Neural progenitor cell (in vitro differentiated cells): ENCODE results near the gene FFAR3. TPM values are rescaled to one million over a fixed set of nuclear protein-coding genes. Genes with fewer than 3 reads are reported as not detected.

ENCODE experiments used
- DNase-seq: peaks from one replicate; pipeline ENCODE4 v3.0.0-alpha.2; 2016; ENCODE audit warnings: low spot score
- H2AFZ ChIP-seq: fragments of 200-600 bp; sonication (generic); replicated peaks from 2 replicates; pipeline ENCODE4 v1.6.1; 2016; ENCODE audit warnings: antibody characterized with exemption
- H3F3A ChIP-seq: fragments of 200-600 bp; sonication (generic); 2 replicates; pipeline ENCODE4 v1.6.1; 2016; ENCODE audit warnings: antibody characterized with exemption, low read depth
- H3K27ac ChIP-seq: fragments of 200-600 bp; sonication (generic); 2 replicates; pipeline ENCODE4 v1.5.1; 2016; ENCODE audit warnings: mild to moderate bottlenecking
- H3K27me3 ChIP-seq: fragments of 200-600 bp; sonication (generic); 2 replicates; pipeline ENCODE4 v1.6.1; 2016; ENCODE audit warnings: mild to moderate bottlenecking, moderate library complexity
- H3K36me3 ChIP-seq: fragments of 200-600 bp; sonication (generic); 2 replicates; pipeline ENCODE4 v1.5.1; 2016
- H3K4me1 ChIP-seq: fragments of 200-600 bp; sonication (generic); 2 replicates; pipeline ENCODE4 v1.6.1; 2016; ENCODE audit warnings: mixed run types
- H3K4me2 ChIP-seq: fragments of 200-600 bp; sonication (generic); 2 replicates; pipeline ENCODE4 v1.6.1; 2016
- H3K4me3 ChIP-seq: fragments of 200-600 bp; sonication (generic); 2 replicates; pipeline ENCODE4 v1.5.1; 2016
- H3K79me2 ChIP-seq: fragments of 200-600 bp; sonication (generic); 2 replicates; pipeline ENCODE4 v1.6.1; 2016; ENCODE audit warnings: low read depth
- H3K9ac ChIP-seq: fragments of 200-600 bp; sonication (generic); 2 replicates; pipeline ENCODE4 v1.6.1; 2016
- H3K9me3 ChIP-seq: fragments of 200-600 bp; sonication (generic); 2 replicates; pipeline ENCODE4 v1.5.1; 2016; ENCODE audit warnings: low read depth
- H4K20me1 ChIP-seq: fragments of 200-600 bp; sonication (generic); 2 replicates; pipeline ENCODE4 v1.6.1; 2016; ENCODE audit warnings: low read depth
- H3K27ac Mint-ChIP-seq: 3 replicates; pipeline ENCODE4 v1.8.0; 2021; ENCODE audit warnings: mixed read lengths
- H3K27me3 Mint-ChIP-seq: 2 replicates; pipeline ENCODE4 v1.8.0; 2022; ENCODE audit warnings: low read depth, mild to moderate bottlenecking, inconsistent platforms, moderate library complexity, mixed read lengths; ENCODE audit not compliant: insufficient read depth
- H3K36me3 Mint-ChIP-seq: 3 replicates; pipeline ENCODE4 v1.8.0; 2021; ENCODE audit warnings: mixed read lengths
- H3K4me1 Mint-ChIP-seq: 3 replicates; pipeline ENCODE4 v1.8.0; 2021; ENCODE audit warnings: mixed read lengths
- H3K4me3 Mint-ChIP-seq: 3 replicates; pipeline ENCODE4 v1.8.0; 2021; ENCODE audit warnings: mild to moderate bottlenecking, moderate library complexity, mixed read lengths
- H3K9me3 Mint-ChIP-seq: 3 replicates; pipeline ENCODE4 v1.8.0; 2020; ENCODE audit warnings: mixed read lengths
- CTCF ChIP-seq: fragments of 200-600 bp; sonication (generic); IDR thresholded peaks from 2 replicates; pipeline ENCODE4 v1.5.1; 2017; ENCODE audit warnings: antibody characterized with exemption, mild to moderate bottlenecking
- EZH2 ChIP-seq: fragments of 200-600 bp; sonication (generic); IDR thresholded peaks from 2 replicates; pipeline ENCODE4 v1.6.1; 2017; ENCODE audit warnings: antibody characterized with exemption, mild to moderate bottlenecking, moderate library complexity
- EZH2phosphoT487 ChIP-seq: fragments of 200-600 bp; sonication (generic); IDR thresholded peaks from 2 replicates; pipeline ENCODE4 v1.6.1; 2017; ENCODE audit warnings: antibody characterized with exemption
- total RNA-seq: library from RNA; depleted of rRNA; stranded (reverse); fragments of >200 nt; gene quantifications from 2 replicates; pipeline ENCODE4 v1.2.3, GENCODE V29; 2015; ENCODE audit warnings: low replicate concordance

FFAR3 gene
- total RNA-seq, 1 donor from 2014 or later = not detected

- Histone ChIP-seq H4K20me1 (no peaks in the 10 kb centered on the region), H3K79me2 (no peaks in the 10 kb centered on the region), H3K9me3 (no peaks in the 10 kb centered on the region), H3K27ac (no peak overlapping the region), H3K9ac (no peak overlapping the region), H3K36me3 (no peaks in the 10 kb centered on the region), H3K4me1 (no peaks in the 10 kb centered on the region), H3K27me3 (peaks cover 2% of the 10 kb centered on the region), H3F3A (no peaks in the 10 kb centered on the region), H3K4me2 (no peak overlapping the region), H3K4me3 (no peak overlapping the region), H2AFZ (no peak overlapping the region)
- DNase-seq = no peak
- H3K4me1 Mint-ChIP-seq = peaks cover under 1% of the 10 kb centered on the region
- H3K9me3 Mint-ChIP-seq = no peaks in the 10 kb centered on the region
- TF ChIP-seq EZH2phosphoT487 (no peak), CTCF (no peak), EZH2 (no peak)
- no peaks in the 10 kb centered on the region for H3K36me3 Mint-ChIP-seq
- H3K4me3 Mint-ChIP-seq = no peak overlapping the region
- peak overlapping the region; percentile 1 for H3K27ac Mint-ChIP-seq
- peaks cover 6% of the 10 kb centered on the region for H3K27me3 Mint-ChIP-seq
Observed at GRCh38 chr19:35341565-35342225, 16.6 kb upstream of the FFAR3 start.

- Mint-ChIP-seq H3K4me1 (no peaks in the 10 kb centered on the region), H3K9me3 (no peaks in the 10 kb centered on the region), H3K36me3 (no peaks in the 10 kb centered on the region), H3K27ac (peak overlapping the region; percentile 1), H3K4me3 (no peak overlapping the region), H3K27me3 (peaks cover 10% of the 10 kb centered on the region)
- TF ChIP-seq CTCF (no peak), EZH2 (no peak), EZH2phosphoT487 (no peak)
- Histone ChIP-seq H2AFZ (no peak overlapping the region), H3K9me3 (no peaks in the 10 kb centered on the region), H3K79me2 (no peaks in the 10 kb centered on the region), H3K4me1 (no peaks in the 10 kb centered on the region), H3K27ac (no peak overlapping the region), H3K4me2 (no peak overlapping the region), H3K36me3 (no peaks in the 10 kb centered on the region), H3K9ac (no peak overlapping the region), H3K27me3 (peaks cover 9% of the 10 kb centered on the region), H4K20me1 (no peaks in the 10 kb centered on the region), H3K4me3 (no peak overlapping the region), H3F3A (no peaks in the 10 kb centered on the region)
- DNase-seq = no peak
Observed at GRCh38 chr19:35342430-35342829, 15.8 kb upstream of the FFAR3 start.

DNA sequence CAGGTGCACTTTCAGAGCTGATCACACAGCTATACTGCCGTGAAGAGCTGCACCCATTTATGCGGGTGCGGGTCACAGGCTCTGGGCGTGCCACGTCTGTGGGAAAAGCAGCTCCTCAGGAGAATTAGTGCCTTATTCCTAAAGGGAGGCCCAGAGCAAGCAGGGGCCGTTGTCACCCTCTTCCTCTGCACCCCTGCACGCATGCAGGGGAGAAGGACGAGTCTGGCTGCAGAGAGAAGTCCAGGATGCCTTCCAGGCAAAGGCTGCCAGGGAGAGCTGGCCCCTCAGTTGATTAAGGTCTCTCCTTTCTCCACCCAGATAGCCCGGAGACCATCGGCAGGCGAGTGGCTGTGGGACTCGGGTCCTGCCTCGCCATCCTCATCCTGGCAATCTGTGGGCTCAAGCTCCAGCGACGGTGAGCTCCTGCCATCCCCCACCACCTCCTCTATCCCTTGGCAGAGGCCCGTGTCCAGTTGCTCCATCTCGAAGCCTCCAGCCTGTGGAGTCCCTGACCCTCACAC is 13.7 kb upstream of the FFAR3 start:
- TF ChIP-seq EZH2 = no peak
- TF ChIP-seq CTCF = no peak
- TF ChIP-seq EZH2phosphoT487 = no peak
- Histone ChIP-seq H3K27ac (no peak overlapping the region), H3K4me1 (no peaks in the 10 kb centered on the region), H3K27me3 (peaks cover 31% of the 10 kb centered on the region), H3K4me2 (no peak overlapping the region), H3K9ac (no peak overlapping the region), H3K4me3 (no peak overlapping the region), H2AFZ (no peak overlapping the region), H3K79me2 (no peaks in the 10 kb centered on the region), H3K36me3 (no peaks in the 10 kb centered on the region), H3F3A (no peaks in the 10 kb centered on the region), H4K20me1 (no peaks in the 10 kb centered on the region), H3K9me3 (no peaks in the 10 kb centered on the region)
- no peak for DNase-seq
- Mint-ChIP-seq H3K4me3 (no peak overlapping the region), H3K9me3 (no peaks in the 10 kb centered on the region), H3K27me3 (peaks cover 13% of the 10 kb centered on the region), H3K27ac (no peak overlapping the region), H3K36me3 (no peaks in the 10 kb centered on the region), H3K4me1 (peaks cover 4% of the 10 kb centered on the region)
